KOPT-K1 (cell line): ENCODE results near the gene CBFA2T3.
A peak's percentile ranks its signal among the peaks of the same experiment; 100 is the strongest.

ENCODE experiments used
- H3K27ac ChIP-seq: fragments of 200-600 bp; sonication (generic); 2 replicates; pipeline ENCODE4 v1.5.1; 2016; ENCODE audit warnings: antibody characterized with exemption, mild to moderate bottlenecking, low read depth, low read length; ENCODE audit not compliant: poor library complexity, severe bottlenecking
- H3K36me3 ChIP-seq: fragments of 200-600 bp; sonication (generic); 2 replicates; pipeline ENCODE4 v1.5.1; 2017; ENCODE audit warnings: antibody characterized with exemption, mild to moderate bottlenecking, low read length, moderate library complexity; ENCODE audit not compliant: insufficient read depth
- H3K9me3 ChIP-seq: fragments of 200-600 bp; sonication (generic); 2 replicates; pipeline ENCODE4 v1.5.1; 2017; ENCODE audit warnings: antibody characterized with exemption, low read length, mild to moderate bottlenecking; ENCODE audit not compliant: insufficient read depth, poor library complexity, severe bottlenecking

The CBFA2T3 gene

DNA sequence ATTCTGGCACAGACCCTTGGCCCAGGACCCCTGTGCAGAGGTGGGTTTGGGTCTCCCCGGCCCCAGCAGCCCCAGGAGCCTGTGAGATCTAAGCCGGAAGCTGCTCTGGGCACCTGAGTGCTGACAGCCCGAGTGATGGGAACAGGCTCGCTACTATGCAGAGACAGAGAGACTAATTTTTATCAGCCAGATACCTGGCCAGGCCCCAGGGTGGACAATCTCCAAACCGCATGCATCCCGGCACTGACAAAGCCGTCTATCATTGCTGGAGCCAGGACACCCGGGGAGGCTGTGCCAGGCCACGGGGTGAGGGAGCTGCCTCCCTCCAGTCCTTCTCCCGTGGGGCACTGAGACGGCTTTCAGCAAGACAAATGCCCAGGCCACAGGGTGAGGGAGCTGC is 25.0 kb downstream of the CBFA2T3 start:
- H3K36me3 ChIP-seq: no peaks in the 10 kb centered on the region
- no peak overlapping the region for H3K27ac ChIP-seq
- H3K9me3 ChIP-seq: no peaks in the 10 kb centered on the region

DNA sequence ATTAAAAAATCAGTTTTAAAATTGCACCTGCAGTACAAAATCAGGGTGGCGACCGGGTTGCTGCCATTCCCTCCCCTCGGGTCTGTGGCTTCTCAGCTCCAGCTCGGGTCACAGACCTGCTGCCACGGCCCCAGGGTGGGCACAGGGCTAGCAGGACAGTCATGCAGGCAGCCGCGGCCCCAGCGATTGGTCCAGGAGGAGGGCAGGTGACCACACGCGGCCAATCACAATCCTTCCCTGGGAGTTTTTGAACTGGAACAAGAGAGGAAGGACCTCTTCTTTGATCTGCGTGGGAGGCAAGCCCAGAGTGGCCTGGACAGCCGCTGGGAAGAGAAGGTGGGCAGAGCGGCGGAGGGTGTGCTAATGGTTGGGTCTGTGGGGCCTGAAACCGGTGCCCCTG is 25.5 kb downstream of the CBFA2T3 start:
- H3K27ac ChIP-seq: no peak overlapping the region
- no peaks in the 10 kb centered on the region for H3K9me3 ChIP-seq

DNA sequence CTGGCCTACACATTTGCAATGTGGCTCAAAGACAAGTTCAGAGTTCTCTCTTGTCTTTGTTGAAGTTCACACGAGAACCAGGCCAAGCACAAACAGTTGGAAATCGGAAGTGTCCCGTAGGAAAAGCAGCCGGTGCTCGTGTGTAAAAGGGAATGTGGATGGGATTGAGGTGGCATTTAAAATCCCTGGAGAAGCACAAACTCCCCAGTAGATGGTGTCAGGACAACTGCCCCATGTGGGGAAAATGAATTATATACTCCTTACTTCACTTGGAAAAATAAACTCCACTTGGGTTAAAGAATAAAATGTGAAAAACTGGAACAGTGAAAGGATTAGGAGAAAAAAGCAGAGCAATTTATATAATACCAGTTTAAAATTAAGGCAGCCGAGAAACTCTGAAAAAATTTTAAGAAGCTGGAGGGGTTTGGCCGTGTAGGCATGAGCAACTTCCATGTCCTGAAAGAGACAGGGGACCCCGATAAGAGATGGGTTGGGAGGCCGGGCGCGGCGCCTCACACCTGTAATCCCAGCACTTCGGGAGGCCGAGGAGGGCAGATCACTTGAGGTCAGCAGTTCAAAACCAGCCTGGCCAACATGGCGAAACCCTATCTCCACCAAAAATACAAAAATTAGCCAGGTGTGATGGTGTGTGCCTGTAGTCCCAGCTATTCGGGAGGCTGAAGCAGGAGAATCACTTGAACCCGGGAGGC is 28.1 kb downstream of the CBFA2T3 start:
- H3K36me3 ChIP-seq: no peaks in the 10 kb centered on the region
- H3K27ac ChIP-seq: no peak overlapping the region
- H3K9me3 ChIP-seq: no peaks in the 10 kb centered on the region

More for the DNA sequence above, 25.5 kb downstream of the CBFA2T3 start:
- H3K36me3 ChIP-seq: no peaks in the 10 kb centered on the region

DNA sequence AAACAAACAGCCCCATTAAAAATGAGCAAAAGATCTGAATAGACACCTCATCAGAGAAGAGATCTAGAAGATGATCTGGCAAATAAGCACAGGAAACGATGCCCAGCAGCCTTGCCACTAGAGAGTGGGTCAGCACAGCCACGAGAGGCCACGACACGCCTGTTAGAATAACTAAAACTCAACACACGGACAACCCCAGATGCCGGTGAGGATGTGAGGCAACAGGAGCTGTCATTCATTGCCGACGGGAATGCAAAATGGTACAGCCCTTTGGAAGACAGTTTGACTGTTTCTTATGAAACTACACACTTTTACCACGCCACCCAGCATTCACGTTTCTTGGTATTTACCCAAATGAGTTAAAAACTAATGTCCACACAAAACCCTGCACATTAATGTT is 31.5 kb downstream of the CBFA2T3 start:
- Histone ChIP-seq H3K9me3 (no peaks in the 10 kb centered on the region), H3K36me3 (no peaks in the 10 kb centered on the region), H3K27ac (no peak overlapping the region)

DNA sequence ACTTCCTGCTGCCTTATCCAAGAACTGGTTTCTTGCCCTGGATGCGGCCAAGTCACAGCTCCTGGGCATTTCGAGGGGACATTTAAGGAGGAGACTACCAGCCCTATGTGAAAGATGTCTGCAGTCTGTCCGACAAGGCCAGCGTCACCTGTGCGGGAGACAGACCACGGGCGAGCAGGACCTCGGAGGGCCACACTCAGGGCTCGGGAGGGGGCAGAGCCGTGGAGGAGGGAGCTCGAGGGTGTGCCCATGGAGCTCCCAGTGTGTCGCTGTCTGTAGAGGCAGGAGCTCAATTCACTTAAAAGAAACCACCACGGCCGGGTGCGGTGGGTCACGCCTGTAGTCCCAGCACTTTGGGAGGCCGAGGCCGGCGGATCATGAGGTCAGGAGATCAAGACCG is 33.3 kb downstream of the CBFA2T3 start:
- Histone ChIP-seq H3K36me3 (peaks cover 2% of the 10 kb centered on the region; the same call in 1 of the 2 replicates), H3K27ac (peak overlapping the region; percentile 86), H3K9me3 (no peaks in the 10 kb centered on the region)

DNA sequence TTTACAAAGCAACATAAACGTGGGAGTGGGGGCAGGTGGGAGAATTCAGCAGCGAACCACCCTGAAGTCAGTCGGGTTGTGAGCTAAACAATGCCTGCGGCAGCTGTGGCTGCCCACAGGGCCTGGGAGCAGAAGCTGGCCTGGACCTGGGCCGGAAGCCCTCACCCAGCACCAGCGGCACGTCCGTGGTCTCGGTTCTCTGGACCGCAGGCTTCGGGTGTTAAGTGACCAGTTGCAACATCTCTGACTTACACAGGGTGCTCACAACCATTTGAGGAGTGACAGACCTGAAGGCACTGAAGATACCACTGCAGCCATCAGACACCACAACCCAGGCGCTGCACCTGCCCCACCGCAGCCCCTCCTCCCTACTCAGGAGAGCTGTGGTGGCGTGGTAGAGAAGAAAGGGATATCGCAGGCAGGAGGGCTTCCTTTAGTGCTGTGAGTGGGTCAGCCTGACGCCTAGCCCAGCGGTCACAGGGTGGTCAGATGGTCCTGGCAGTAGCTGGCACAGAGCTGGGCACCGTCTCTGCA is 33.8 kb downstream of the CBFA2T3 start:
- Histone ChIP-seq H3K27ac (peak overlapping the region; percentile 86), H3K9me3 (no peaks in the 10 kb centered on the region), H3K36me3 (peaks cover 8% of the 10 kb centered on the region)

DNA sequence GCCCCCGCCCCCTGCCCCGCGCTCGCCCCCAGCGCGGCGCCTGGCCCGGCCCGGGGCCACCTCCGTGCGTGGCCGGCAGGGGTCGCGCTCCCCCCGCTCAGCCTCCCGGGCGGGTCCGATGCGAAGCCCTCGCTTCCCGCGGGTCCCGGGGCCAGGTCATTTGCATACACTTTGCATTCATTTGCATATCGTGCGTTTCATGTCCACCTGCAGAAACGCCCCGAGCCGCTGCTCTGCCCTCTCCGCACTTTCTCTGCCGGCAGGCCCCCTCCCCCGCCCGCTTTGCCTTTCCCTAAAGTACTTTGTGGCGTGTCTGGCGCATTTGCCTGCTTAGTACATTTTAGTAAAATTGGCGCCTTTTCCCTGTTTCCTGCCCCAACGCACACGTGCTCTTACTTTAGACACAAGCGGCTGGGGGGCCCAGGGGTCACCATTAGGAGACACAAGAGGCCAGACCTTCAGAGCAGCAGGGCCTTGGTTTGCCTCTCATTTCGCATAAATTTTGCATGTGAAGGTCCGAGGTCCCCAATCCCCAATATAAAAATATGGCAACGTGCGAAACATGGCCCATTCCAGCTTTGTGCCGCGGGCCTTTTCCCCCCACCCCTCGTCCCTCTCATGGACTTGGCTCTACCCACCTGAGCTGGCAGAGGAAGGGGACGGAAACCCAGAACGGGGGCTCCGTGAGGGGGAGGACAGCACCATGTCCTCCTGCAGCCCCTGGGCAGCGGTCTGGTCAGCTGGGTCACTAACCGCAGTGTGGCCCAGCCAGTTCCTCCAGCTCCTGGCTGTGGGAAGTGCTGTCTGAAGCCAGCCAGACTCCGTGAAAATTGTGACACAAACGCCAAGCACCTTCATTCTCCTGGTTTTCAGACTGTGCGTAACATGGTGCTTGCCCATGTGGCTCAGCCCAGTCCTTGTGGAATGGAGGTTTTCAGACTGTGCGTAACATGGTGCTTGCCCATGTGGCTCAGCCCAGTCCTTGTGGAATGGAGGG is 34.8 kb downstream of the CBFA2T3 start:
- no peaks in the 10 kb centered on the region for H3K9me3 ChIP-seq
- H3K27ac ChIP-seq: peak overlapping the region; percentile 86
- peaks cover 18% of the 10 kb centered on the region for H3K36me3 ChIP-seq

DNA sequence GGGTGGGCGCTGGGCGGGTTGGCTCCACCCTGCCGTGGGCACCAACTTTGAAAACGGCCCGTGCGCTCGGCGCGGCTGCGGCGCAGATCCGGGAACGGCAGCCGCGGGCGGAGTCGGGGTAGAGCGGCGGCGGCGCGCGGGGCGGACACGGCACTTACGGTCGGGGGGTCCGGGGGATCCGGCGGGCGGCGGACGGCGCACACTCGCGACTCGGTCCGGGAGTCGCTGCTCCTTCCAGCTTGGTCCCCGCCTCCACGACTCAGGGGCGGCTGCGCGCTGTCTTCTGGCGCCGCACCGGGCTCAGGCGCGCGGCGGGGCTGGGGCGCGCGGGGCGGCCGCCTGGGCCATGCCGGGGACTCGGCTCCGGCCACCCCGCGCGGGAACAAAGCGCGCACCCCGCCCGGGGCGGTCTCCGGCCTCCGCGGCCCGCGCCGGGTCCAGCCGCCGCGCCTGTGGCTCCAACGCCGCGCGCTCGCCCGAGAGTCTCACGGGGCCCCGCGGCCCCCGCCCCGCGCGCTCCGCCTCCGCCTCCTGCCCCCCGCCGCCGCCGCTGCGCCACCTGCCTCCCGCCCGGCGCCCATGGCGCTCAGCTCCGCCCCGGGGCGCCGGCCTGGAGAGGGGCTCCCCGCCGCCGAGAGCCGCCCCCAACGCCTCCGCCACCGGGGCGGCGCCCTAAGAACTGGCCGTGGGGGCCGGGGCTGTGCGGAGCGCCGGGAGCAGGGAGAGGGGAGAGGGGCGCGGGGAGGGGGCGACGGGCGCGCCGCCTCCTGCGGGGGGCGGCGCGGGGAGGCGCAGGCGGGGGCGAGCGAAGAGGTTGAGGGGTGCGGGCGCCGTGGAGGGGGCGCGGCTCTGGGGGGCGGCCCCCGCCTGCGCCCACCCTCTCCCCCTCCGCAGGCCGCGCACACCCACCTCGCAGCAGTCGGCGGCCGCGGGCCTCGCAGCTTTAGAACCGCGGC is 35.9 kb downstream of the CBFA2T3 start:
- peak overlapping the region; percentile 80 for H3K27ac ChIP-seq
- H3K9me3 ChIP-seq: no peaks in the 10 kb centered on the region
- peaks cover 29% of the 10 kb centered on the region for H3K36me3 ChIP-seq

DNA sequence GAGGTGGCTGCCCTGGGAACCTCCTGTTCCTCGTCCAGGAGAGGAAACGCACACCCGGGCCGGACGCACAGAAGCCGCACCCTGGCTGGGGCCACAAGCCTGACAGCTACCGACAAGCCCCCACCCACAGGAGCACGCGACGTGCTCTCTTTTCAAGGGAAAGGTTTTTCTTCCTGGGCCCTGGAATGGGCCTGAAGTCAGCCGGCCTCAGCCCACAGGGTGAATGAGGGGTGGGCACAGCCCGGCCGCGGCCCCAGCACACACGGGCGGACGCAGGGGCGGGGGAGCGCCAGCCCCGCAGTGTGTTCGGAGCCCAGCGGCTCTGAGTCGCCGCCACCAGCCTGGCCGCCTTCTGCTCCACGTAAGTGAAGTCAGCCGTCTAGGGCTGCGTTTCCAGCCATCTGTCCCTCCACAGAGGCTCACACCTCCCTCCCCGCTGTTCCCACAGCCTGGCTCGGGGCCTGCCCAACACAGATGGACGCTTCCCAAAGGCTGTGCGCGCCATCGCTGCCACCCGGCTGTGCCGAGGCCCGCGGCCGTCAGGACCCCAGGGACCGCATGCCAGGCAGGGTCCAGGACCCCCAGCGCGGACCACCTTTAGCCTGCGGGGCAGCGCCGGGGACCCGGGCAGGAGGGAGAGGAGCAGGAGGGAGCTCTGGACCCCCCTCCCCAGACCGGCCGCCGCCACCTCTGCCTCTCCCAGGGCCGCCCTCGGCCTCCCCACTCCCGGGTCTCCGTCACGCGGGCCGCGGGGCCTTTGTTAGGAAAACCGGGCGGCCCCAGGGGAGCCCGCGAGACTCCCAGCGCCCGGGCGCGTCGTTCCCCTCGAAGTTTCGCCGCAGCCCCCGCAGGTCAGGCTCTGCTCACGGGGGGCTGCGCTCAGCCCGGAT is 36.8 kb downstream of the CBFA2T3 start:
- Histone ChIP-seq H3K27ac (peak overlapping the region; percentile 80), H3K9me3 (no peaks in the 10 kb centered on the region), H3K36me3 (peaks cover 38% of the 10 kb centered on the region)

DNA sequence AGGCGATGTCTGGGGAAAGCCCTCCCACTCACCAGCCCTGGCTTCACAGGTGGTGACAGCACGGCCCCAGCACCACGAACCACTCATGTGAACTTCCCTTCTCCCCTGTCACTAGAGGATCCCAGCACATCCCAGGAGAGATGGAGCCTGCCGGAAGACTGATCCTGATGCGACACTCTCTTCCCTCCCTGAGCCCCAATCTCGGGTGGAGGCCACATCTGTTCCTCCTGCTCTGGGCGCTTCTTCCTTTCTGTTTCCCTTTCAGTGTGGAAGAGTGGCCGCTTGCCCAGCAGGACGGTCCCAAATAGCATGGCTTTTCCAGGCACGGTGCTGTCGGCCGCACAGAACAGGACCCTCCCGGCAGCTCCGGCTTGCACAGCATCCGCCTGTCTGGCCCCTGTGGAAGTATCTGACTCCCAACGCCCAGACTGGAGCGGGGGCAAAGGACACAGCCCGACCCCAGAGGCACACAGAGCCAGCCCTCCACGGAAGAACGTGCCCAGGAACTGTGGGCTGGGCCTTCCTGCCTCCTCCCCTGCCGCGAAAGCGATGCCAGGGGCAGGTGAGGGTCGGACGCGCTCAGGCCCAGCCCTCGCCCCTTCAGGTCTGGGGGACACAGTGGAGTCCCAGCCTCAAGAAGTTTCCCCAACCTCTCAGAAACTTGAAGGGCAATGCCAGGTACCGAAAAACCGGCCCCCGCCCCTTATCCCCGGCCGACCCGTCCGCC is 37.6 kb downstream of the CBFA2T3 start:
- H3K9me3 ChIP-seq: no peaks in the 10 kb centered on the region
- peak overlapping the region; percentile 80 for H3K27ac ChIP-seq
- H3K36me3 ChIP-seq: peaks cover 44% of the 10 kb centered on the region

DNA sequence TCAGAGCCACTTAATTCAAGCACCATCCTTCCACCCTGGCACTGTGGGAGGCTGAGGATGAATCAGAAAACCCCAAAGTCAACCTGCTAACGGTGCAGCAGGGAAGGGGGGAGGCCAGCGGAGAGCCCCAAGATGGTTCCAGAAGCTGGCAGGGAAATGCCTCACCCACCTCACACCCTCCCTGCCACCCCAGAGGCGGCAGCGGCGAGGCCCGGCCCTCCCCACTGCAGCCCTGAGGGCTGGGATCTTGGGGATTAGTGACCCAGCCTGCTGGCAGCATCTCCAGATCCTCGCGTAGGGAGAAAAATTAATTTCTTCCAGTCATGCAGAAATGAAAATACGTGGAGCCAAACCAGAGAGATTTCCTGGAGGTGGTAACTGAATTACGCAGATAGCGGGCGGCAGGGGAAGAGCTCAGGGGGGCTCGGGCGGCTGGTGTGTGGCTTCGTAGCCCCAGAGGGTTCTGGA is 38.2 kb downstream of the CBFA2T3 start:
- peak overlapping the region; percentile 80 for H3K27ac ChIP-seq

DNA sequence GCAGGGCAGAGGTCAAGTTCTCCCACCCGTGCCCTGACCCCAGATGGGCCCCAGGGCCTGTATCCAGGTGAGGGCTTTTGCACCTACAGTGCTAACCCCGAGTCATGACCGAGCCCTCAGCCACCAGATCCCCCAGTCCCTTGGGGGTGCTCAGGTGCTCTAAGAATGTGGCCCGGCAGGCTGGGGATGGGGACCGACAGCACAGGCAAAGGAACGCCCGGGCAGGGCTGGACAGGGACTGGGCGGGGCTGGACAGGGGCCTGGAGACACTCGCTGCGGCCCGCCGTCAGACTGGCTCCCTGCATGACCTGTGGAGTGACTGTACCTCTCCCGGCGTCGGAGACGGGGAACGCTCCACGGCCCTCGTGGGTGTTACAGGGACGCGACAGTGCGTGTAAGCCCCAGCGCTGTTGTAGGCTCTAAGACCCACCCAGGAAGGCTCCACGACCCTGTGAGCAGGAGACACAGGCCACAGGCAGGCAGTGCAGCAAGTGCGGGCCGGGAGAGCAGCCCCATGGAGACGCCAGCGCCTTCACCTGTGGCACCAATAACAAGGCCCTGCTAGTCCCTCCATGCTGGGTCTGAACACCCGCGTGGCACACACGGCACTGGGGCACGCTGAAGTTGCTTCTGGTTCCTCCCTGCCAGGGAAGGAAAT is 38.8 kb downstream of the CBFA2T3 start:
- Histone ChIP-seq H3K9me3 (no peaks in the 10 kb centered on the region), H3K36me3 (peaks cover 53% of the 10 kb centered on the region), H3K27ac (peak overlapping the region; percentile 80)

More for the DNA sequence above, 38.2 kb downstream of the CBFA2T3 start:
- Histone ChIP-seq H3K9me3 (no peaks in the 10 kb centered on the region), H3K36me3 (peaks cover 50% of the 10 kb centered on the region)
